IMR-90 (cell line): ENCODE measurements around the gene EPHA6. TPM values are rescaled to one million over a fixed set of nuclear protein-coding genes. Genes with fewer than 3 reads are reported as not detected.

ENCODE experiments used
- ATAC-seq: fragments of 200-7000 bp; cut with Tn5 transposase; 2 replicates; pipeline ENCODE4 v1.9.1; 2020; ENCODE audit warnings: low read depth, mild to moderate bottlenecking, moderate library complexity
- BruUV-seq: library from RNA; stranded (reverse); fragments of 400-500 nt; replicated peaks from 2 replicates; lab custom pipeline; 2021; lab: Mats Ljungman, UMichigan
- CTCF ChIA-PET: fragments of 300-600 bp; formaldehyde crosslinking; extraction: SDS; loops from one replicate; lab custom pipeline; 2021; ENCODE audit warnings: antibody characterized with exemption; lab: Yijun Ruan, JAX
- POLR2A ChIA-PET: fragments of 300-600 bp; sonication (Branson Sonifier 250); formaldehyde crosslinking; loops from one replicate; lab custom pipeline; 2022; ENCODE audit warnings: antibody characterized with exemption; ENCODE audit not compliant: unreplicated experiment; lab: Charles Lee
- DNase-seq: peaks from one replicate; pipeline ENCODE4 v3.0.0; 2013
- H2AFZ ChIP-seq: replicated peaks from 2 replicates; pipeline ENCODE3; 2013; ENCODE audit warnings: low read length, mild to moderate bottlenecking; ENCODE audit not compliant: poor library complexity
- H2AK5ac ChIP-seq: 2 replicates; pipeline ENCODE4 v1.6.1; 2013; ENCODE audit warnings: low read depth, low read length, inconsistent platforms
- H2AK9ac ChIP-seq: replicated peaks from 2 replicates; pipeline ENCODE3; 2013; ENCODE audit warnings: mild to moderate bottlenecking, low read depth, low read length, moderate library complexity; ENCODE audit not compliant: poor library complexity
- H2BK120ac ChIP-seq: 2 replicates; pipeline ENCODE4 v1.6.1; 2013; ENCODE audit warnings: low read depth, low read length, inconsistent platforms
- H2BK15ac ChIP-seq: 3 replicates; pipeline ENCODE4 v1.6.1; 2013; ENCODE audit warnings: low read depth, low read length, inconsistent platforms
- H2BK20ac ChIP-seq: 2 replicates; pipeline ENCODE4 v1.6.1; 2013; ENCODE audit warnings: low read depth, mild to moderate bottlenecking, inconsistent platforms, low read length, moderate library complexity
- H2BK5ac ChIP-seq: 2 replicates; pipeline ENCODE4 v1.6.1; 2013; ENCODE audit warnings: mild to moderate bottlenecking, low read depth, low read length, inconsistent platforms; ENCODE audit not compliant: poor library complexity, severe bottlenecking
- H3K14ac ChIP-seq: replicated peaks from 2 replicates; pipeline ENCODE4 v1.6.1; 2013; ENCODE audit warnings: low read depth, low read length, inconsistent platforms
- H3K18ac ChIP-seq: 2 replicates; pipeline ENCODE4 v1.6.1; 2013; ENCODE audit warnings: low read depth, low read length, control low read depth
- H3K23ac ChIP-seq: 2 replicates; pipeline ENCODE4 v1.6.1; 2013; ENCODE audit warnings: low read depth, low read length, inconsistent platforms
- H3K27ac ChIP-seq: 2 replicates; pipeline ENCODE4 v1.5.1; 2013; ENCODE audit warnings: mild to moderate bottlenecking, control low read depth, low read length; ENCODE audit not compliant: insufficient read depth
- H3K27me3 ChIP-seq: 2 replicates; pipeline ENCODE4 v1.6.1; 2013; ENCODE audit warnings: low read length; ENCODE audit not compliant: control insufficient read depth, insufficient read depth
- H3K36me3 ChIP-seq: 2 replicates; pipeline ENCODE4 v1.6.1; 2013; ENCODE audit warnings: low read length, mixed read lengths; ENCODE audit not compliant: control insufficient read depth, insufficient read depth
- H3K4ac ChIP-seq: 2 replicates; pipeline ENCODE4 v1.6.1; 2013; ENCODE audit warnings: low read depth, low read length, inconsistent platforms
- H3K4me1 ChIP-seq: 2 replicates; pipeline ENCODE4 v1.6.1; 2013; ENCODE audit warnings: low read length, mixed read lengths; ENCODE audit not compliant: control insufficient read depth, insufficient read depth
- H3K4me2 ChIP-seq: 2 replicates; pipeline ENCODE4 v1.6.1; 2013; ENCODE audit warnings: low read depth, mild to moderate bottlenecking, control low read depth, low read length, moderate library complexity
- H3K4me3 ChIP-seq: 2 replicates; pipeline ENCODE4 v1.5.1; 2013; ENCODE audit warnings: low read depth, mild to moderate bottlenecking, control low read depth, low read length, moderate library complexity; ENCODE audit not compliant: insufficient read depth
- H3K56ac ChIP-seq: 2 replicates; pipeline ENCODE4 v1.6.1; 2013; ENCODE audit warnings: low read length, inconsistent platforms; ENCODE audit not compliant: insufficient read depth; ENCODE audit errors: extremely low read depth
- H3K79me1 ChIP-seq, 2 experiments: 2 replicates each; pipeline ENCODE4 v1.6.1; 2013; ENCODE audit warnings: low read length in 2 of 2, inconsistent platforms in 1 of 2, low read depth in 1 of 2
- H3K9ac ChIP-seq: 2 replicates; pipeline ENCODE4 v1.6.1; 2013; ENCODE audit warnings: low read depth, low read length, control low read depth
- H3K9me1 ChIP-seq: 2 replicates; pipeline ENCODE4 v1.6.1; 2013; ENCODE audit warnings: low read length, inconsistent platforms; ENCODE audit not compliant: insufficient read depth
- H3K9me3 ChIP-seq: 2 replicates; pipeline ENCODE4 v1.6.1; 2013; ENCODE audit warnings: low read length; ENCODE audit not compliant: control insufficient read depth, insufficient read depth
- H4K20me1 ChIP-seq: 2 replicates; pipeline ENCODE4 v1.6.1; 2013; ENCODE audit warnings: low read length, inconsistent platforms; ENCODE audit not compliant: insufficient read depth
- H4K5ac ChIP-seq: 2 replicates; pipeline ENCODE4 v1.6.1; 2013; ENCODE audit warnings: mild to moderate bottlenecking, low read depth, low read length, control low read depth
- H4K8ac ChIP-seq, 2 experiments: 2 replicates each; pipeline ENCODE4 v1.6.1; 2013; ENCODE audit warnings: low read depth in 2 of 2, low read length in 2 of 2, control low read depth in 1 of 2, inconsistent platforms in 1 of 2
- H4K91ac ChIP-seq: 2 replicates; pipeline ENCODE4 v1.6.1; 2013; ENCODE audit warnings: low read depth, low read length, inconsistent platforms; ENCODE audit not compliant: insufficient read depth
- BHLHE40 ChIP-seq: fragments of 150-350 bp; IDR thresholded peaks from 2 replicates; pipeline ENCODE4 v1.6.1; 2016; ENCODE audit warnings: mild to moderate bottlenecking, low read depth, low read length
- CEBPB ChIP-seq: IDR thresholded peaks from 2 replicates; pipeline ENCODE4 v1.6.1; 2012; ENCODE audit warnings: low read depth, low read length, improper control_type of control experiment
- CHD1 ChIP-seq: IDR thresholded peaks from 2 replicates; pipeline ENCODE4 v1.6.1; 2012; ENCODE audit warnings: low read depth, low read length, improper control_type of control experiment
- CTCF ChIP-seq: conservative IDR thresholded peaks from 2 replicates; pipeline ENCODE4 v1.5.1; 2012; ENCODE audit warnings: mild to moderate bottlenecking, low read depth, low read length, improper control_type of control experiment
- ELK1 ChIP-seq: fragments of 150-350 bp; IDR thresholded peaks from 2 replicates; pipeline ENCODE4 v1.6.1; 2016; ENCODE audit warnings: low read depth, mild to moderate bottlenecking, low read length, moderate library complexity, borderline replicate concordance
- FOS ChIP-seq: fragments of 150-350 bp; IDR thresholded peaks from 2 replicates; pipeline ENCODE4 v1.6.1; 2016; ENCODE audit warnings: low read depth, low read length
- MAFK ChIP-seq: IDR thresholded peaks from 2 replicates; pipeline ENCODE4 v1.6.1; 2012; ENCODE audit warnings: low read depth, low read length, improper control_type of control experiment
- MAZ ChIP-seq: IDR thresholded peaks from 2 replicates; pipeline ENCODE4 v1.6.1; 2012; ENCODE audit warnings: low read depth, mild to moderate bottlenecking, low read length, improper control_type of control experiment, moderate library complexity, borderline replicate concordance
- MXI1 ChIP-seq: IDR thresholded peaks from 2 replicates; pipeline ENCODE4 v1.6.1; 2012; ENCODE audit warnings: low read depth, mild to moderate bottlenecking, low read length, moderate library complexity, borderline replicate concordance
- NFE2L2 ChIP-seq: fragments of 150-350 bp; IDR thresholded peaks from 2 replicates; pipeline ENCODE4 v1.6.1; 2016; ENCODE audit warnings: low read depth, mild to moderate bottlenecking, low read length
- POLR2A ChIP-seq: IDR thresholded peaks from 2 replicates; pipeline ENCODE4 v1.6.1; 2012; ENCODE audit warnings: mild to moderate bottlenecking, low read depth, low read length
- RAD21 ChIP-seq: IDR thresholded peaks from 2 replicates; pipeline ENCODE4 v1.6.1; 2012; ENCODE audit warnings: low read length, improper control_type of control experiment
- RCOR1 ChIP-seq: IDR thresholded peaks from 2 replicates; pipeline ENCODE4 v1.6.1; 2012; ENCODE audit warnings: mild to moderate bottlenecking, low read length, improper control_type of control experiment; ENCODE audit not compliant: insufficient replicate concordance
- RFX5 ChIP-seq: IDR thresholded peaks from 2 replicates; pipeline ENCODE4 v1.8.0; 2012; ENCODE audit warnings: low read depth, mild to moderate bottlenecking, low read length, moderate library complexity
- SMC3 ChIP-seq: fragments of 150-350 bp; IDR thresholded peaks from 2 replicates; pipeline ENCODE4 v1.6.1; 2016; ENCODE audit warnings: low read depth, mild to moderate bottlenecking, antibody characterized with exemption, low read length, moderate library complexity
- dilution Hi-C: fragments of 300-500 bp; cut with HindIII; formaldehyde crosslinking; loops from one replicate; pipeline ENCODE4 v1.14.3; 2018; ENCODE audit warnings: low sequenced_read_pairs; ENCODE audit not compliant: unreplicated experiment
- in situ Hi-C: fragments of 300-500 bp; cut with MboI; formaldehyde crosslinking; loops from 3 replicates; pipeline ENCODE4 v1.14.3; 2019; ENCODE audit warnings: low sequenced_read_pairs, inconsistent platforms, mixed read lengths
- intact Hi-C: fragments of 100-400 bp; cut with micrococcal nuclease; formaldehyde crosslinking; loops from 2 replicates; pipeline ENCODE4 v1.10.0; 2022
- polyA plus RNA-seq, 3 experiments: library from polyadenylated mRNA; depleted of rRNA; stranded (reverse); fragments of >200 nt; gene quantifications; 2 replicates each; pipeline ENCODE4 v1.2.3, GENCODE V29; 2012; ENCODE audit warnings: low replicate concordance in 1 of 3
- total RNA-seq: library from RNA; depleted of rRNA; stranded (reverse); fragments of >200 nt; gene quantifications from 2 replicates; pipeline ENCODE4 v1.2.3, GENCODE V29; 2012
- TF ChIP-seq, protein P1 (sequence below): fragments of 150-350 bp; IDR thresholded peaks from 2 replicates; pipeline ENCODE4 v1.6.1; 2017; ENCODE audit warnings: mild to moderate bottlenecking, antibody characterized with exemption, low read length, low read depth

EPHA6 gene
- total and polyA plus RNA-seq, 2 of the 4 experiments (the other 2 are of a cell fraction), result not detected

GRCh38 chr3:96844204-96844514 lies 29.8 kb downstream of the EPHA6 start:
- H2AFZ ChIP-seq, result no peak overlapping the region
- BruUV-seq, result no TSS peak
- no peak overlapping the region for H2BK20ac ChIP-seq
- H2BK120ac ChIP-seq, result no peak overlapping the region
- no peak overlapping the region for H3K14ac ChIP-seq
- ATAC-seq (no peak), DNase-seq (no peak)
- dilution Hi-C loops (no loop called here), intact Hi-C loops (no loop called here), in situ Hi-C loops (no loop called here)
- ChIA-PET CTCF (no interaction called here), POLR2A (no interaction called here)
- no peak overlapping the region for H3K4me2 ChIP-seq
- H3K23ac ChIP-seq, result no peak overlapping the region
- H3K18ac ChIP-seq, result no peak overlapping the region
- no peaks in the 10 kb centered on the region for H3K9me1 ChIP-seq
- no peak overlapping the region for H4K5ac ChIP-seq
- no peak overlapping the region for H3K9ac ChIP-seq
- no peak overlapping the region for H3K27ac ChIP-seq
- H3K56ac ChIP-seq, result no peak overlapping the region
- no peak overlapping the region for H4K8ac ChIP-seq
- H2AK9ac ChIP-seq, result no peak overlapping the region
- no peaks in the 10 kb centered on the region for H3K27me3 ChIP-seq
- no peaks in the 10 kb centered on the region for H3K79me1 ChIP-seq
- H3K9me3 ChIP-seq, result 0 out of 2 replicates have a peak, but pooled peaks cover 2% of the 10 kb centered on the region
- H4K20me1 ChIP-seq, result no peaks in the 10 kb centered on the region
- H3K4ac ChIP-seq, result no peak overlapping the region
- no peak overlapping the region for H3K4me3 ChIP-seq
- H4K91ac ChIP-seq, result no peak overlapping the region
- no peak overlapping the region for H2AK5ac ChIP-seq
- H2BK15ac ChIP-seq, result no peak overlapping the region
- no peaks in the 10 kb centered on the region for H3K4me1 ChIP-seq
- H3K36me3 ChIP-seq, result no peaks in the 10 kb centered on the region
- H2BK5ac ChIP-seq, result no peak overlapping the region
- TF ChIP-seq NFE2L2, result no peak
- no peak for TF ChIP-seq RAD21
- TF ChIP-seq MAFK, result no peak
- TF ChIP-seq RCOR1, result no peak
- no peak for TF ChIP-seq RFX5
- TF ChIP-seq CTCF, result no peak
- no peak for TF ChIP-seq POLR2A
- TF ChIP-seq BHLHE40, result no peak
- TF ChIP-seq SMC3, result no peak
- TF ChIP-seq, protein P1, sequence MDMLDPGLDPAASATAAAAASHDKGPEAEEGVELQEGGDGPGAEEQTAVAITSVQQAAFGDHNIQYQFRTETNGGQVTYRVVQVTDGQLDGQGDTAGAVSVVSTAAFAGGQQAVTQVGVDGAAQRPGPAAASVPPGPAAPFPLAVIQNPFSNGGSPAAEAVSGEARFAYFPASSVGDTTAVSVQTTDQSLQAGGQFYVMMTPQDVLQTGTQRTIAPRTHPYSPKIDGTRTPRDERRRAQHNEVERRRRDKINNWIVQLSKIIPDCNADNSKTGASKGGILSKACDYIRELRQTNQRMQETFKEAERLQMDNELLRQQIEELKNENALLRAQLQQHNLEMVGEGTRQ, result no peak
- no peak for TF ChIP-seq CEBPB
- TF ChIP-seq MXI1, result no peak
- no peak for TF ChIP-seq ELK1
- no peak for TF ChIP-seq CHD1
- no peak for TF ChIP-seq MAZ
- no peak for TF ChIP-seq FOS
